ENCODE data around the gene PADI3. TPM values are rescaled to one million over a fixed set of nuclear protein-coding genes. Genes with fewer than 3 reads are reported as not detected.

Gene PADI3
- total RNA-seq, 1 donor from 2014 or later = not detected

GRCh38 chr1:17265162-17265561, 16.3 kb downstream of the PADI3 start:
- no peak overlapping the region for H3K27ac Mint-ChIP-seq (ENCODE audit: unreplicated experiment)
- no peak overlapping the region for H3K4me3 Mint-ChIP-seq (ENCODE audit: unreplicated experiment)

GRCh38 chr1:17265950-17266349, 17.1 kb downstream of the PADI3 start:
- H3K4me3 Mint-ChIP-seq (ENCODE audit: unreplicated experiment) = no peak overlapping the region
- peaks cover 1% of the 10 kb centered on the region for H3K36me3 Mint-ChIP-seq (ENCODE audit: low read depth)

More at GRCh38 chr1:17265162-17265561, 16.3 kb downstream of the PADI3 start:
- peaks cover 6% of the 10 kb centered on the region for H3K9me3 Mint-ChIP-seq (ENCODE audit: low read depth)
- TF ChIP-seq CTCF (IDR thresholded peaks at IDR 0.05) = no peak
- H3K4me1 Mint-ChIP-seq (ENCODE audit: low read depth) = no peaks in the 10 kb centered on the region
- H3K27me3 Mint-ChIP-seq (ENCODE audit: low read depth) = peaks cover 2% of the 10 kb centered on the region
- H3K36me3 Mint-ChIP-seq (ENCODE audit: low read depth) = peaks cover 1% of the 10 kb centered on the region
- no peak for DNase-seq (ENCODE audit: low spot score)

GRCh38 chr1:17270891-17271765, 22.2 kb downstream of the PADI3 start:
- peak; percentile 68 for DNase-seq (ENCODE audit: low spot score)
- no peaks in the 10 kb centered on the region for H3K27me3 Mint-ChIP-seq (ENCODE audit: low read depth)
- no peak overlapping the region for H3K4me3 Mint-ChIP-seq (ENCODE audit: unreplicated experiment)
- TF ChIP-seq CTCF (IDR thresholded peaks at IDR 0.05) = no peak
- no peak overlapping the region for H3K27ac Mint-ChIP-seq (ENCODE audit: unreplicated experiment)
- no peaks in the 10 kb centered on the region for H3K9me3 Mint-ChIP-seq (ENCODE audit: low read depth)
- H3K4me1 Mint-ChIP-seq (ENCODE audit: low read depth) = no peaks in the 10 kb centered on the region
- no peaks in the 10 kb centered on the region for H3K36me3 Mint-ChIP-seq (ENCODE audit: low read depth)

More at GRCh38 chr1:17265950-17266349, 17.1 kb downstream of the PADI3 start:
- no peak overlapping the region for H3K27ac Mint-ChIP-seq (ENCODE audit: unreplicated experiment)
- peaks cover 2% of the 10 kb centered on the region for H3K27me3 Mint-ChIP-seq (ENCODE audit: low read depth)
- no peak for DNase-seq (ENCODE audit: low spot score)
- no peak for TF ChIP-seq CTCF (IDR thresholded peaks at IDR 0.05)
- H3K9me3 Mint-ChIP-seq (ENCODE audit: low read depth) = peaks cover 6% of the 10 kb centered on the region
- H3K4me1 Mint-ChIP-seq (ENCODE audit: low read depth) = no peaks in the 10 kb centered on the region

GRCh38 chr1:17272066-17272465, 23.2 kb downstream of the PADI3 start:
- no peak overlapping the region for H3K4me3 Mint-ChIP-seq (ENCODE audit: unreplicated experiment)

GRCh38 chr1:17272646-17273045, 23.7 kb downstream of the PADI3 start:
- H3K4me3 Mint-ChIP-seq (ENCODE audit: unreplicated experiment) = no peak overlapping the region
- no peak overlapping the region for H3K27ac Mint-ChIP-seq (ENCODE audit: unreplicated experiment)
- H3K27me3 Mint-ChIP-seq (ENCODE audit: low read depth) = no peaks in the 10 kb centered on the region
- no peaks in the 10 kb centered on the region for H3K36me3 Mint-ChIP-seq (ENCODE audit: low read depth)
- H3K4me1 Mint-ChIP-seq (ENCODE audit: low read depth) = no peaks in the 10 kb centered on the region
- DNase-seq (ENCODE audit: low spot score) = peak; percentile 44
- no peak for TF ChIP-seq CTCF (IDR thresholded peaks at IDR 0.05)
- no peaks in the 10 kb centered on the region for H3K9me3 Mint-ChIP-seq (ENCODE audit: low read depth)

More at GRCh38 chr1:17272066-17272465, 23.2 kb downstream of the PADI3 start:
- peak; percentile 64 for DNase-seq (ENCODE audit: low spot score)
- Mint-ChIP-seq H3K4me1 (ENCODE audit: low read depth) (no peaks in the 10 kb centered on the region), H3K36me3 (ENCODE audit: low read depth) (no peaks in the 10 kb centered on the region), H3K27ac (ENCODE audit: unreplicated experiment) (no peak overlapping the region), H3K27me3 (ENCODE audit: low read depth) (no peaks in the 10 kb centered on the region), H3K9me3 (ENCODE audit: low read depth) (no peaks in the 10 kb centered on the region)
- TF ChIP-seq CTCF (IDR thresholded peaks at IDR 0.05) = no peak

Measured in chondrocyte (in vitro differentiated cells).